Tibial artery (tissue), 4 donors: ENCODE results near the gene MRPS31.
"Not testable (repeated sequence)": the region's sequence is repeated elsewhere in the genome, so short reads cannot be mapped to it uniquely, and the experiment has no call there.

Experiments used
- DNase-seq, 2 donors: peaks; one replicate each; pipeline ENCODE4 v3.0.0-alpha.2; 2019
- H3K27ac ChIP-seq, 2 donors: fragments of 200-600 bp; sonication (generic) in 1 of 2; 1 replicate in 1 of 2; 2 replicates in 1 of 2; pipeline ENCODE4 v1.5.1; 2018 to 2019; ENCODE audit warnings: mild to moderate bottlenecking in 1 of 2
- H3K27me3 ChIP-seq, 2 donors: fragments of 200-600 bp; sonication (generic) in 1 of 2; one replicate each; pipeline versions ENCODE4 v1.5.1 to v1.6.0; 2016 to 2019
- H3K36me3 ChIP-seq, 3 donors: fragments of 200-600 bp; sonication (generic) in 2 of 3; one replicate each; pipeline ENCODE4 v1.5.1; 2016 to 2019; ENCODE audit warnings: mild to moderate bottlenecking in 2 of 3
- H3K4me1 ChIP-seq, 4 donors: fragments of 200-600 bp; sonication (generic) in 2 of 4; 1 replicate in 3 of 4; 2 replicates in 1 of 4; pipeline ENCODE4 v1.5.1; 2016 to 2019
- H3K4me3 ChIP-seq, 2 donors: fragments of 200-600 bp; sonication (generic) in 1 of 2; 1 replicate in 1 of 2; 2 replicates in 1 of 2; pipeline ENCODE4 v1.5.1; 2018 to 2019; ENCODE audit warnings: mild to moderate bottlenecking in 2 of 2
- H3K9me3 ChIP-seq, 3 donors: fragments of 200-600 bp; sonication (generic) in 1 of 3; one replicate each; pipeline ENCODE4 v1.5.1; 2016 to 2019
- CTCF ChIP-seq, 2 experiments: fragments of 200-600 bp in 1 of 2; fragments of 450-650 bp in 1 of 2; IDR thresholded peaks; one replicate each; pipeline ENCODE4 v1.5.1; 2017 to 2019; ENCODE audit warnings: antibody characterized with exemption in 2 of 2, mild to moderate bottlenecking in 1 of 2, moderate library complexity in 1 of 2
- intact Hi-C: fragments of 100-400 bp; cut with DNase I; formaldehyde crosslinking; loops from one replicate; pipeline ENCODE4 v1.15.0; 2023; ENCODE audit warnings: low total_unique reads

The MRPS31 gene

DNA sequence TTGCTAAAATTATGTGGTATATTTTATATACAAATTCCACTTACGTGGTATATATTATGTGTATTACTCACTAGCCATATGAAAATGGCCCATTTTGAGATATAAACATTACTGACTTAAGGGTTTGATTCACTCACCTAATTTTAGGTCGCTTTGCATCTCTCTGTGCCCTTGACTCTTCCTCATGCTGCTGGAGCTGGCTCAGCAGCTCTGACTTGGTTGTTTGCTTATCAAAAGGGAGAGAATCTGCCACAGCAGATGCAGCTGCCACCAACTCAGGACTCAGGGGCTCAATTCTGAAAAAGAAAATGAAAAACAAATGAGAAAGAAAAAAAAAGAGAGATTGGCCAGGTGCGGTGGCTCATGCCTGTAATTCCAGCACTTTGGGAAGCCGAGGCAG lies 12.2 kb downstream of the MRPS31 start:
- Histone ChIP-seq H3K9me3 (no peaks in the 10 kb centered on the region), H3K4me3 (no peak overlapping the region), H3K4me1 (no peaks in the 10 kb centered on the region), H3K27me3 (no peaks in the 10 kb centered on the region), H3K36me3 (peaks cover 44 to 62% (median 52%) of the 10 kb centered on the region in 3 donors), H3K27ac (no peak overlapping the region)
- TF ChIP-seq CTCF (IDR thresholded peaks at IDR 0.05) = no peak
- intact Hi-C loops = no loop called here
- no peak for DNase-seq

DNA sequence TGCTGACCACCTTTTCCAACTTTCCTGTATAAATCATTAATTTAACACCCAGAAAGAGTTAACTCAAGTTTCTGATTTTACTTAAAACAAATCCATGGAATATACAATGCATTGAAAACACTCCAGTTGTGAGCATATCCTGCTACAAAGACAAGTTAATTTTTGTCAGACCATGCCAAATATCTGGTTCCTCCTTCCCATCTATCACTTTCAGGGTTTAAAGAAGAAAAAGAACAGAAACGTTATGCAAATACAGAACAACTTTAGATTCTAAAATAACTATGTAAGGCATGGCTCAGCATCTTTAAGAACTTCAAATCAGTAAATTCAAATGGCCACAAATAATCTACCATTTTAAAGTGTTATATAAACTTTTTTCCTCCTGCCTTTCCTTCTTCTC lies 14.9 kb downstream of the MRPS31 start:
- Histone ChIP-seq H3K36me3 (peaks cover 65 to 81% (median 80%) of the 10 kb centered on the region in 3 donors), H3K4me1 (no peaks in the 10 kb centered on the region), H3K4me3 (no peak overlapping the region), H3K27ac (no peak overlapping the region), H3K27me3 (no peaks in the 10 kb centered on the region), H3K9me3 (no peaks in the 10 kb centered on the region)
- TF ChIP-seq CTCF (IDR thresholded peaks at IDR 0.05) = no peak
- DNase-seq = no peak
- intact Hi-C loops = no loop called here

- Histone ChIP-seq H3K9me3 (no peaks in the 10 kb centered on the region), H3K27me3 (no peaks in the 10 kb centered on the region), H3K4me1 (no peaks in the 10 kb centered on the region), H3K4me3 (no peak overlapping the region), H3K27ac (no peak overlapping the region), H3K36me3 (peaks cover 65 to 85% (median 76%) of the 10 kb centered on the region in 3 donors)
- TF ChIP-seq CTCF (IDR thresholded peaks at IDR 0.05) = no peak
- no peak for DNase-seq
- intact Hi-C loops = no loop called here
These were observed 15.8 kb downstream of the MRPS31 start for GRCh38 chr13:40755082-40755700.

DNA sequence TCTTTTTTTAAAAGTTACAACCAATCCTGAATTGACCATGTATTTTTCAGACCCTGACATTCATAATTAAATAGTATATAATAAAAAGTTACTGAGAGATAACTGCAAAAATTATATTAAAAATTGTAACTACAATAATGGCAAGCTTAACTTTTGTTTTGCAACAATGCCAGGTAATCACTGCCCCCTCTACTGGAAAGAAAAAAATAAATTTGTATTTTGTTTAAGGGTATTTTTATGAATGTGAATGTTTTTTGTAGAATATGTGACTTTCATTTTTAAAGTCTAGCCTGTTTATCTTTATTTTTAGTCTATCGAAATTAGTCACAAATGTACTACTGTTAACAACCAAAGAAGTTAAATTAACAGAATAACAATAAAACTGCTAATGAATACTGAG lies 21.7 kb downstream of the MRPS31 start:
- no peaks in the 10 kb centered on the region for H3K9me3 ChIP-seq
- H3K4me3 ChIP-seq = no peak overlapping the region
- H3K27me3 ChIP-seq = no peaks in the 10 kb centered on the region
- no peak for TF ChIP-seq CTCF (IDR thresholded peaks at IDR 0.05)
- peaks cover 37 to 58% (median 51%) of the 10 kb centered on the region in 3 donors for H3K36me3 ChIP-seq
- no peaks in the 10 kb centered on the region for H3K4me1 ChIP-seq
- H3K27ac ChIP-seq = no peak overlapping the region
- no peak for DNase-seq
- intact Hi-C loops = no loop called here

GRCh38 chr13:40735232-40735548 lies 35.8 kb downstream of the MRPS31 start:
- H3K4me1 ChIP-seq, H3K27ac ChIP-seq, H3K9me3 ChIP-seq, intact Hi-C loops, H3K4me3 ChIP-seq, DNase-seq, H3K27me3 ChIP-seq: not testable (repeated sequence)
- peaks cover 0 to 12% (median 4%) of the 10 kb centered on the region in 3 donors for H3K36me3 ChIP-seq

GRCh38 chr13:40734536-40735231 lies 36.3 kb downstream of the MRPS31 start:
- H3K27ac ChIP-seq, H3K27me3 ChIP-seq, DNase-seq, H3K9me3 ChIP-seq, H3K4me1 ChIP-seq, intact Hi-C loops, H3K4me3 ChIP-seq: not testable (repeated sequence)
- peaks cover 0 to 15% (median 9%) of the 10 kb centered on the region in 3 donors for H3K36me3 ChIP-seq
